Measurements from ENCODE around the gene ELMO1. TPM values are rescaled to one million over a fixed set of nuclear protein-coding genes. Genes with fewer than 3 reads are reported as not detected.

The ELMO1 gene
- total RNA-seq, 2 experiments from 2014 or later = 68.0 to 74.4 TPM

DNA sequence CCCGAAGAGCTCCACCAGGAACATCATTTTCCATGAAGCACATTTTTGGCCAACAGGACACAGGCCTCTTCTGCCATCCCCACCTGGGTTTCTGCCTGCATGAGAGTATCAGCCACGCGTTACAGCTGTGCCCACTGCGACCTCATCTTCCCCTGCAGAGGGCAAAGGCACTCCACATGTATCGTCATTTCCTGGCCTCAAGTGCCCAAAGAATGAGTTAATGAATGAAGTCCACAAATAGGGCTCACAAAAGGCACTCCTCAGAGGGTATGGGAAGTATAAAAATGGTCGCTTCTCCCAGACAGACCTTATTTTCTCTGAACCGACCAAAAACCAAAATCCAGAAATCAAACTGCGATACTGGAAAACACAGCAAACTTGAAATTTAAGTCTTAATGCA is 18.5 kb downstream of the ELMO1 start:
- DNase-seq = no peak
- H3K27ac Mint-ChIP-seq = no peak overlapping the region
- peaks cover 56% of the 10 kb centered on the region for H3K4me1 Mint-ChIP-seq
- H3K27me3 Mint-ChIP-seq = no peaks in the 10 kb centered on the region
- peaks cover 19% of the 10 kb centered on the region for H3K36me3 Mint-ChIP-seq
- no peak overlapping the region for H3K4me3 Mint-ChIP-seq
- no peaks in the 10 kb centered on the region for H3K9me3 Mint-ChIP-seq

DNA sequence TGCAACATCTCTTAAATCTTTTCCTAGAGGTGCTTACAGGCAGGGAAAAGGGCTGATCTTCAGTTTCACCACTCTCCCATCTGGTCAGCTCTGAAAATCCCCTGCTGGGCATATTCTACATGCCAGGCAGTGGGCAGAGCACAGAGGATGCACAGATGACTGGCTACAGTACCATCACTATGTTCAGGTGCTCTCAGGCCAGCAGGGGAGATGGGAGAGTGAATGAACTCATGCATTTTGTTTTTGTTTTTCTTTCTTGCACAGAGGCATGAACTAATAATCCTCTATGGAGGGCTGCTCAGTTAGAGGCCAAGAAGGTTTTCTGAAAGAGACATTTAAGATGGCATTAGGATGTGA is 19.3 kb downstream of the ELMO1 start:
- no peak overlapping the region for H3K4me3 Mint-ChIP-seq
- no peaks in the 10 kb centered on the region for H3K27me3 Mint-ChIP-seq
- H3K36me3 Mint-ChIP-seq = peaks cover 16% of the 10 kb centered on the region
- no peak overlapping the region for H3K27ac Mint-ChIP-seq
- DNase-seq = no peak
- peaks cover 53% of the 10 kb centered on the region for H3K4me1 Mint-ChIP-seq
- H3K9me3 Mint-ChIP-seq = no peaks in the 10 kb centered on the region

DNA sequence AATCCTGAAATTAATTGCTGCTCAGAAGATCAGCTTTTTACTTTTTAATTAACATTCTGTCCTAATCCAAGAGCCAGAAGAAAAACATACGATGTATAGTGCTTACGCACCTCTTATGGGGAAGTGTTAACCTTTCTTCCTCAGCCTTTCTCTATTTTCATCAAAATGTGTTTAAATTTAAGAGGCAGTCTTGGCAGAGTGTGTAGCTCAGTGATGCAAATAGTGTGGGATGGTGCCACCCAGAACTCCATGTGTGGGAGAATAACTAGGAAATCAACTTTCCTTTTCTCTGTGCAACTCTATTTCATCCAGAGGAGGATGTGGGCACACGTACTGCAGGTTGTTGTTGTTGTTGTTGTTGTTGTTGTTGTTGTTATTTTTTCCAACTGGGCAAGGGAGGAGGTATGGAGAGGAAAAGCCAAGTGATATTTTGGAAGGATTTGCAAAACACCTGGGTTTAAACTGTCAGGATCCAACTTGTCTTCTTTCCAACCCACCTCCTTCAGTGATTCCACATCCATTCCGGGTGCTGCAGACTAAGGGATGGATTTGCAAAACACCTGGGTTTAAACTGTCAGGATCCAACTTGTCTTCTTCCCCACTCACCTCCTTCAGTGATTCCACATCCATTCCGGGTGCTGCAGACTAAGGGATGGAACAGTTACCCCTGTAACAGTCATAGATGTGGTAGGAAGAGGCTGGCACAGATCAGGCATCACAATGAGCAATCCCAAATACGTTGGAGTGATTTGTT is 19.8 kb downstream of the ELMO1 start:
- no peak for DNase-seq
- Mint-ChIP-seq H3K9me3 (no peaks in the 10 kb centered on the region), H3K4me3 (no peak overlapping the region), H3K4me1 (peaks cover 51% of the 10 kb centered on the region), H3K27ac (no peak overlapping the region), H3K27me3 (no peaks in the 10 kb centered on the region), H3K36me3 (peaks cover 16% of the 10 kb centered on the region)

DNA sequence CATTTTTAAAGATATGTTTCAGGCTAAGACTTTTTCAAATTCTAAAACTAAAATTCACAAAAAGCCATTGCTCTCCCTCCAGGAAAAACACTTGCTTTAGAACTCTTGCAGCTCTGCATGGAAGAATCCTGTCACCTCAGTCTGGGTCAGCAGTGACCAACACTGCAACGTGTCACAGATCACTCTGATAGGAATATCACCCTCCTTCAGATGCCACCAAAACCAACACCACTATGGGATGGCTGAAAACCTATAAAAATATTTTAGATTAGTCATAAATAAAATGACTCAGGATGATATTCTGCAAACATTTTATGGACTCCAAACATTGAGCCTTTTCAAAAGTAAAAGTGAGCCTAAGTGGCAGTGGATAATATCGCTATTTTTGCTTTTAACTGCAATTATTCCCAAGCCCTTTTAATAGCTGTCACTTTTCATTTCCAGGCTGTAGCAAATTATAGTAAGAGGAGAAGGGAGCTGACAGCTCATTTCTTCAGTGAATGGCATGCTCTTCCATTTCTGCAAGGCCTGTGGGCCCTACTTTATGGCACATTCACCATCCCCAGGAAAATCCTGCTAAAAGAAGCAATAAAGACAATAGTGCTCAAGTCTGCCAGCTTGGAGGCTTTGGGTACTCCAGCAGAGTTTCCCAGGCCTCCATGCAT is 21.3 kb downstream of the ELMO1 start:
- no peaks in the 10 kb centered on the region for H3K9me3 Mint-ChIP-seq
- peaks cover 37% of the 10 kb centered on the region for H3K4me1 Mint-ChIP-seq
- H3K36me3 Mint-ChIP-seq = peaks cover 14% of the 10 kb centered on the region
- H3K27me3 Mint-ChIP-seq = no peaks in the 10 kb centered on the region
- DNase-seq = no peak
- H3K27ac Mint-ChIP-seq = no peak overlapping the region
- H3K4me3 Mint-ChIP-seq = no peak overlapping the region

DNA sequence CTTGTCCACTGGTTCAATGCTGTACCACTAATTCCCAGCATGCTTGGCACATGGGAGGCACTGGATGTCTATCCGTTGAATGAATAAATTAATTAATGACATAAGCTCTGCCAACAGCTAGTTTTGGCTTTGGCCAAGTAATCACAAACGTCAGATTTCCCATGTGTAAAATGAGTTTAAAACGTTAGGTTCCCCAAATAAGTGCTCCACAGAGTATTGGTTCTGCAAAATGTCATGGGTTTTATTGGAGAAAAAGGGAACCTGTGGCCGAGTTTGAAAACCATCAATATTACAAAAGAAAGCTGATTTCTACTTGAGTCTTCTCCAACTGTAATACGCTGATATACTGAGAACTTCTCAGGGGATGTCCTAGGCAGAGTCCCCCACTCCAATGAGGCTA is 23.2 kb downstream of the ELMO1 start:
- Mint-ChIP-seq H3K4me3 (no peak overlapping the region), H3K36me3 (peaks cover 14% of the 10 kb centered on the region), H3K4me1 (peaks cover 33% of the 10 kb centered on the region), H3K9me3 (no peaks in the 10 kb centered on the region), H3K27me3 (no peaks in the 10 kb centered on the region), H3K27ac (no peak overlapping the region)
- DNase-seq = no peak

DNA sequence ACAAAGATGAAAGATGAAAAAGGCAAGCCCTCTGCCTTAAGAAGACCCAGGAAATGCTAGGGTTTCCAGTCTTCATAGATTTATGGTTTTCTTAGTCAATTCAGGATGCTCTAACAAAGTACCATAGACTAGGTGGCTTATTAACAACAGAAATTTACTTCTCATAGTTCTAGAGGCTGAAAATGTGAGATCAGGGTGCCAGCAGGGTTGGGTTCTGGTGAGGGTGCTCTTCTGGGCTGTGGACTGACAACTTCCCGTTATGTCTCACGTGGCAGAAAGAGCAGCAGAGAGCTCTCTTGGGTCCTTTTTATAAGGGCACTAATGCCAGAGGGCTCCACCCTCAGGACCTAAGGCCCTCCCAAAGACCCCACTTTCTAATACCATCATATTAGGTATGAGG is 23.7 kb downstream of the ELMO1 start:
- H3K9me3 Mint-ChIP-seq = no peaks in the 10 kb centered on the region
- H3K27me3 Mint-ChIP-seq = no peaks in the 10 kb centered on the region
- H3K27ac Mint-ChIP-seq = no peak overlapping the region
- DNase-seq = no peak
- H3K4me1 Mint-ChIP-seq = peaks cover 29% of the 10 kb centered on the region
- H3K4me3 Mint-ChIP-seq = no peak overlapping the region
- H3K36me3 Mint-ChIP-seq = peaks cover 14% of the 10 kb centered on the region

DNA sequence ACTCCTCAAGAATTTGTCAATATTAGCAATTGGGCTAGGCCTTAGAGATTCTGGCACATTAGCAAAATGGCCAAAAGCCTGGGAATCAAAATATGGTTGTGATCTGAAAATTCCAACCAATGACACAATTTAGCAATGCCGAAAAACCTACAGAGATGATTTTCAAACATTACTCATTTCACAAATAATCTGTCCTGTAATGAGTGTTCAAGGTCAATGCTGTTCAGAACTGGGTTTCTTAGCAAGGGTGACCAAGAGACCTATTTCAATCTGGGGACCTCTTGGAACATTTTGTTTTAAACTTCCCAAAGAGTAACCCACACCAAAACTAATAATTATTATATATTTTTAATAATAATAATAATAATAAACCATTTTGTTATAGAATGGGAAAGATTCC is 24.1 kb downstream of the ELMO1 start:
- Mint-ChIP-seq H3K27me3 (no peaks in the 10 kb centered on the region), H3K27ac (no peak overlapping the region), H3K4me1 (peaks cover 29% of the 10 kb centered on the region), H3K9me3 (no peaks in the 10 kb centered on the region), H3K4me3 (no peak overlapping the region), H3K36me3 (peaks cover 14% of the 10 kb centered on the region)
- DNase-seq = no peak

DNA sequence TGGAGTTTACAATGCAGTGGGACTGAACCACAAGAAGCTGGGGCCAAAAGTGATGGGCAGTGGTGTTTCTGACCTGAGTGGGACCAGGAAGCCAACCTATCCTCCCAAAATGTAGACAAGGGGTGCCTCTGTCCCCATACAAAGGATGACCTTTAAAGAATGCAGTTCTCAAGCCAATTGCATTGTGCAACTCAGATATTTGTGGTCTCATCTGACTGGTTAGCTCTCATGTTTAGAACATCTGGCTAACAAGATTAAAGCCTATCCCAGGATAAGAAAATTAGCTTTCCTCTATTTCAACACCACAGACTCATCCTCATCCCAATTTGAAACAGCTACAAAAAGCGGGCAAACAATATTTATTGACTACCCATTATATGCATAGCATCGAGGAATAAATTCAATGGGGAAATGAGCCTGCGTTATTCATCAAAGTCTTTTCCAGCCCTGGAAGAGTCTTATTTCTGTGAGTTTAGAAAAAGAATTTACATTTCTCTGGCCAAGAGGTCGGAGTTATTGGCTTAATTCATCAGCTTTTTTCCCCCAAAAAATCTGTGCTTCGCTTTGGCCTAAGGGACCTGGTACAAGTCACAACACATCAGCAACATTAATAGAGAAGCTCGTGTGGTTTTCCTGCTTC is 26.7 kb downstream of the ELMO1 start:
- peaks cover 39% of the 10 kb centered on the region for H3K4me1 Mint-ChIP-seq
- no peaks in the 10 kb centered on the region for H3K9me3 Mint-ChIP-seq
- H3K27me3 Mint-ChIP-seq = no peaks in the 10 kb centered on the region
- H3K4me3 Mint-ChIP-seq = no peak overlapping the region
- no peak for DNase-seq
- H3K36me3 Mint-ChIP-seq = peaks cover 10% of the 10 kb centered on the region
- H3K27ac Mint-ChIP-seq = no peak overlapping the region

DNA sequence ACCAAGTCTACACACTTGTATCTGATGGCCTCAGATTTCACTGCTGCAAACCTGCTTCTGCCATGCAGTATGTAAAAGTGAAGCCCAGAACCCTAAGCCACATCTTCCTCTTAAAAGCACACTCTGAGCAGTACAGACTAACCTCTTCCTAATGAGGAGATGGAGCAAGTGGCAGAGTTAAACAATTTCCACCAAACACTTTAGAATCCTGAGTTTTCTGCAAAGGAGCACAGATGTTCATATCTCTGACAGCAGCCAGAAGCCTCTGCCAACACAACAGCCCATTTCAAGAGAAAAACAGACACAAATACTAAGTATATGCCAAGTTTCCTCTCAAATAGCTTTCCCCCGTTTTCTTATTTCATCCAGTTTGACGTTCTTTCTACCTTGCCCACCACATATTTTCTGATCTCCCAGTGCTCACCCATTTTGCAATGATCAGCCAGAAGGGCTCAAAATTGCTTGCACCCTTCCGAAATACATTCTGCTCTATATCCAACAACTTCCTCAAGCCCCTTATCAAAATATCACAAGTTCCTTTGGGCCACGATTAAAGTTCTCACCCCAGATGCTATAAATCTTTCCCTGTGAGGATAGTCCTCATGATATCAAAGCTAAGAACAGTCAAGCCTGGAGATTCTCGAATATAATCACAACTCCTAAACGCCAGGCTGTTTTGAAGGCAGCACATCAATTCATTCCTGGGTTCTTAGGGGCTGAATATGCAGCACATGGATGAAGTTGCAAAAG is 27.5 kb downstream of the ELMO1 start:
- Mint-ChIP-seq H3K4me1 (peaks cover 36% of the 10 kb centered on the region), H3K4me3 (no peak overlapping the region), H3K9me3 (no peaks in the 10 kb centered on the region), H3K27me3 (no peaks in the 10 kb centered on the region), H3K27ac (no peak overlapping the region), H3K36me3 (peaks cover 6% of the 10 kb centered on the region)
- no peak for DNase-seq

DNA sequence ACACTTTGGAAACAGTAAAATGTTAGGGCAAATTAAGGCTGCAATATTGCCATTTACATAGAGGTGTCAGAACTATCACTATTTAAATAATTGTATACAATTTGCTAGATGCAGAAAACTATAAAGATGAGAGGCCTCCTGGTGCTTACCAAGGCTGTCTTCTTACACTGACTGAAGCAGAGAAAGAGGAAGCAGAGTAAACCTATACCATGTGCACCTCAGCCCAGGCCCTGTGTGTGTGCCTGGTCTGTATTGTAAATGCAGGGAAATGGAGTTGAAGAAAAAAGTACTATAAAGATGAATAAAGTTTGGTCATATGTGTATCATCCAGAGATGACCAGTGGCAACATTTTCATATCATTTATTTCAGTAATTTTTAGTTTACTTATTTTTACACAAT is 29.2 kb downstream of the ELMO1 start:
- Mint-ChIP-seq H3K4me3 (no peak overlapping the region), H3K9me3 (no peaks in the 10 kb centered on the region), H3K36me3 (peaks cover 8% of the 10 kb centered on the region), H3K27me3 (no peaks in the 10 kb centered on the region), H3K4me1 (peaks cover 28% of the 10 kb centered on the region), H3K27ac (no peak overlapping the region)
- no peak for DNase-seq

DNA sequence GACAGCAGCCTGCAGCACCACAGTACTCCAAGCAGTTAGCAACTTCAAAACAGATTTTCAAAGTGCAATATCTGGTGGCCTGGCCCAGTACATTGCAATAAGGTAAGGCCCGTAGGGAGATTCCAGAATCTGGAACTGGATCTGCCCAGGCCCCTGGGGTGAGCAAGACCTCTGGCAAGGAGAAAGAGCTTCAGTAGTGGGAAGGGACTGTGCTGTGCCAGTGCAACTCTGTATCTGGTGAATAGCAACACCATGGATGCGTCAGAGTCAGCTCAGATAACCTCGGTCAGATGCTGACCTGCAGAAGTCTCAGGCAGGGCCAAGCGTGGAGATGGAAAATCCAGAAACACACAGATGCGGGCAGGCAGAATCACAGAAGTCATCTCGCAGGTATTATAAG is 30.3 kb downstream of the ELMO1 start:
- H3K4me3 Mint-ChIP-seq = no peak overlapping the region
- H3K27ac Mint-ChIP-seq = peak overlapping the region; percentile 1
- H3K4me1 Mint-ChIP-seq = peaks cover 28% of the 10 kb centered on the region
- no peak for DNase-seq
- H3K36me3 Mint-ChIP-seq = peaks cover 18% of the 10 kb centered on the region
- peaks cover 2% of the 10 kb centered on the region for H3K9me3 Mint-ChIP-seq
- no peaks in the 10 kb centered on the region for H3K27me3 Mint-ChIP-seq

DNA sequence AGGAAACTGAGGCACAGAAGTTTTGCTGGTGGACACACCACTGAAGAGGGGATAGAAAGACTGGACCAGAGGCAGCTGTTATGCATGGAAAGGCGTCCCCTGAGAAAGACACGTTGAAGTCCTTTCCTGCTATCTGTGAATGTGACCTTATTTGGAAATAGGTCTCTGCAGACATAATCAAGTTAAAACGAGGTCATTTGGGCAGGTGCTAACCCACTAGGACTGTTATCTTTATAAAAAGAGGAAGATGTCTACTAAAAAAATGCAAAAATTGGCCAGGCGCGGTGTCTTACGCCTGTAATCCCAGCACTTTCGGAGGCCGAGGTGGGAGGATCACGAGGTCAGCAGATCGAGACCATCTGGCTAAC is 31.6 kb downstream of the ELMO1 start:
- Mint-ChIP-seq H3K36me3 (peaks cover 26% of the 10 kb centered on the region), H3K27ac (no peak overlapping the region), H3K27me3 (no peaks in the 10 kb centered on the region), H3K4me3 (no peak overlapping the region), H3K9me3 (peaks cover 7% of the 10 kb centered on the region), H3K4me1 (peaks cover 38% of the 10 kb centered on the region)
- DNase-seq = no peak

DNA sequence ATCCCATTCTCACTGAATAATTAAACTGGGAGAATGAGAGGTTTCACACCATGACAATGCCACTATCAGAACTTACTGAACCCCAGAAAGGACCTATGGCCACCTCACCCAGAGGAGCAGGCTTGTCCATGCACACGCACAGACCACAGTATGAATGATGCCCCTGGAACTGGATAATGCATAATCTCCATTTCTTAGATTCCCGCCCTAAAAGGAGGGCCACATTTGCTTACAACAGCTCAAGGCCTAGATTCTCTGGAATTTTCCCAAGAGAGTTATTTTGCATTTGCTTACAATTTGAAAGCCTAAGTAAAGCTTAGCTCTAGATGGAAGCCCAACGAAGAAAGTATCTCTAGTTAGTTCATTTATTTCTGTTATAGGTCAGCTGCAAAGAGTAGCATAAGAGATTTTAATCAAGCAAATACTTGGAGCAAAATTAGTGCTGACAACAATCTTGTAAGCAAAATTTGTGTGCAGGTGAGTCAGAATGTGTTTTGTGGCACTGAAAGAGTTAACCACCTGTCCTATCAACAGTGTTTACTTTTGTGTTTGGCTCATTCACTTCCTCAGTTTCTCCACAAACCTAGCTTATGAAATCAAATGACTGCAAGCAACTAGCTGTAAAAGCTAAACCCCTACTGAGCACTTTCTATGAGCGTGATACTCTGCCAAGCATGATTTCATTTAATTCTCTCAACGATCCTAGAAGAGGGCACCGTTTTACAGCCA is 32.1 kb downstream of the ELMO1 start:
- H3K36me3 Mint-ChIP-seq = peaks cover 26% of the 10 kb centered on the region
- H3K27me3 Mint-ChIP-seq = no peaks in the 10 kb centered on the region
- H3K27ac Mint-ChIP-seq = no peak overlapping the region
- H3K4me3 Mint-ChIP-seq = no peak overlapping the region
- H3K9me3 Mint-ChIP-seq = peaks cover 7% of the 10 kb centered on the region
- DNase-seq = no peak
- H3K4me1 Mint-ChIP-seq = peaks cover 40% of the 10 kb centered on the region

DNA sequence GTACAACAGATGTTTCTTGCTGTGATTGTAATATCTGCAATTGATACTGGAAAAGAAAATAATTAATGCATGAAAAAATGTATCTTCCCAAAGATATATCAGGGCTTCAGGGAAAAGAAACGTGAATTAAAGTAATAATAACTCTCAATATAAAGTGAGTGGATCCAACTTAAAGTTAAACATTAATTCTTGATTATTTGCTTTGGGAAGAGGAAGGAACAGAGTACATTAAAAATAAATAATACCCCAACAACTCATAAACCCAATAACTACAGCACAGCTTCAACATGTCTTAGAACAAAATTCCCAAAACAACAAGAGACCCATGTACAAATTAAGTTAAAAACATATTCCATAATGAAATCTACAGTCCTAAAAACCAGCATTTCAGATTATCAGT is 33.0 kb downstream of the ELMO1 start:
- DNase-seq = no peak
- H3K27ac Mint-ChIP-seq = no peak overlapping the region
- peaks cover 24% of the 10 kb centered on the region for H3K36me3 Mint-ChIP-seq
- H3K4me3 Mint-ChIP-seq = no peak overlapping the region
- H3K4me1 Mint-ChIP-seq = peaks cover 46% of the 10 kb centered on the region
- peaks cover 7% of the 10 kb centered on the region for H3K9me3 Mint-ChIP-seq
- H3K27me3 Mint-ChIP-seq = no peaks in the 10 kb centered on the region
